ENCODE measurements around the gene BOD1.

- TF ChIP-seq POLR2A (IDR thresholded peaks at IDR 0.05) (no peak), CTCF (IDR thresholded peaks at IDR 0.05) (no peak), EP300 (IDR thresholded peaks at IDR 0.05) (no peak)
Measured at GRCh38 chr5:173662581-173663351, 46.3 kb upstream of the BOD1 start.
